Right renal pelvis (tissue), 4 donors: ENCODE data around the gene PCLO. TPM values are rescaled to one million over a fixed set of nuclear protein-coding genes. Genes with fewer than 3 reads are reported as not detected.
"Not testable (repeated sequence)": the region's sequence is repeated elsewhere in the genome, so short reads cannot be mapped to it uniquely, and the experiment has no call there.

ENCODE experiments used
- DNase-seq, 4 donors: peaks; one replicate each; pipeline ENCODE4 v3.0.0-alpha.2; 2013; ENCODE audit warnings: low read depth in 4 of 4, low spot score in 3 of 4, missing footprints in 1 of 4
- polyA plus RNA-seq, 4 donors: library from polyadenylated mRNA; unstranded; fragments of 120-200 nt; gene quantifications; one replicate each; pipeline ENCODE4 v1.2.1, GENCODE V29; 2013; ENCODE audit not compliant: insufficient read length in 4 of 4

Gene PCLO
- polyA plus RNA-seq, 4 donors, result 7.4 to 8.5 (median 7.6) TPM

DNA sequence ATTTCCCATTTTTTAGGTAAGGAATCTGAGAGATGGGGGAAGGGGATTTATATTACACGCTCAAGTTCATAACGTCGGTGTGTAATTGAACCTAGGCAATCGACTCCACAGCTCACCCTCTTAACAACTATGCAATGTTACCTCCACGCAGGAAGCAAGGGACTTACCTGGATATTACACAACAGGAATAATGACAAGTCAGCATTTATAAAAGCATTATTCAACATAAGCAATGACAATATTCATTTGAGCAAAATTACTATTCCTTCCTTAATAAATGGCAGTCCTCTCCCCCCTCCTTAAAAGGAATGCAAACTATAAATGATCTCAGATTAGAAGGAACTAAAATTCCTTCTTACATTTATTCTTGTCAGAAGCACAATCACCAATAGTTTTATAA is 104.0 kb downstream of the PCLO start:
- DNase-seq, result no peak

DNA sequence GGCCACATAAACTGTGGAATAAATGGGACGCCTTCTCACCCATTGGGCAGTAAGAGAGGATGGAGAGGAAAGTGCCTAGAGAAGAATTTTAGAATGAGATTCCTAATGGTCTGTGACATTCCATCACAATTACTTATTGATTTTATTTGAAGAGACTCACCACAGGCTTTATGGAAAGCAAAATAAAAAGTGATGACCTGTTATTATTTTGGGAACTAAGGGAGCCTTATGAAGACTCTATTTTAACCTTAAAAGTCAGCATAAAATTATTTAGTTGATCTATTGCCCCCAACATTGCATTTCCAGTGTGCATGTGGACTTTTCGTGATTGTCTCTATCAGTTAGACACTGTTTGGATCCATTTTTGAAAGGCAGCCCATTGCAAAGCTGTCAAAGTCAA is 107.5 kb downstream of the PCLO start:
- DNase-seq, result no peak

DNA sequence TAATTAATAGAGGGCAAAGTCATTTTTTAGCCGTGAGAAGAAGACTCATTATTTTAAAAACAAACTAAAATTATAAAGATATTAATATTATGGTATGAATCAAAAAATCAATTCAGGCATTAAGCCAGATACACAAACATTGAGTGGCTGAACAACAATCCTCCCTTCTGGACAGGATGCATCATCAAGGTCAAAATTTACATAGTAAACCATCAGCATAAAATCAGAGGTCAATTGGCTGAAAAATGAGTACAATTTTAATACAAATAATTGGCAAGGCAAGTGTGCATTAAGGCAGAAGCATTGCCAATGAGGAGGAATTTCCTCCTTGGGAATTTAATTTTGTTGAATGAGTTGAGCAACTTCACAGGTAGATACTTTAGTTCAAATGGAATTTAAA is 108.2 kb downstream of the PCLO start:
- DNase-seq, result no peak

DNA sequence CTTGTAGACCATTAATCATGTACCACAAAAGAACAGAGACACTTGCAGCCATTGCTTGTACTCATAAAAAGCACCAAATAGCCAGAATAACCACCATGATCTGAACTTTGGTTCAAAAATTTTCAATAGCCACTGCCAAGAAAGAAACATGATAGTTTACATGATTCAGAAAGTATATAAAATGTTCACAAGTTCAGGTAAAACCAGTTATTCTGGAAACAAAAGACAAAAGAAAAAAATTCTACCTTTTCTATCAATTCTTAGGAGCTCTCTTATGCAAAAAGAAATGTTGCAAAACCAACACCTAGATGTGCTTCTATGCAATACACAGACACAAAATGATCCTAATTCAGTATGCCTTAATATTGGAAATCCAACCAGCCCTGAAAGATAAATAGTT is 108.7 kb downstream of the PCLO start:
- DNase-seq, result no peak

DNA sequence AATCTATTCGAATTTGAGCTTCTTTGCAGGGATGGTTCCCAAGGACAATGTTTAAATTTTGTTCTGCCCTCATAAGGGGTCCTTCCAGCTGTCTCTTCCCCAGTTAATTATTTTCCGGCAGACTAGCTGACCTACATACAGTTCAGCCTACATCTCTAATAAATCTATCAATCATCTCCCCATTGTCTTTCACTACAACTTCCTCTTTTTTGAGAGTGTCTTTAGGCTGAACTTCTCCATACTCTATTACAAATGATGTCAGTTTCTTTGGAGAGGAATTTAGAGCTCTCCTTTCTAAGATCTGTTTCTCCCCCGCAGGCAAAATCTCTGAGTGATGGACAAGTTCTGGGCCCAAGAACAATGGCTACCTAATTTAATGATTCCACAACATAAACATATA is 122.2 kb downstream of the PCLO start:
- DNase-seq, result no peak

DNA sequence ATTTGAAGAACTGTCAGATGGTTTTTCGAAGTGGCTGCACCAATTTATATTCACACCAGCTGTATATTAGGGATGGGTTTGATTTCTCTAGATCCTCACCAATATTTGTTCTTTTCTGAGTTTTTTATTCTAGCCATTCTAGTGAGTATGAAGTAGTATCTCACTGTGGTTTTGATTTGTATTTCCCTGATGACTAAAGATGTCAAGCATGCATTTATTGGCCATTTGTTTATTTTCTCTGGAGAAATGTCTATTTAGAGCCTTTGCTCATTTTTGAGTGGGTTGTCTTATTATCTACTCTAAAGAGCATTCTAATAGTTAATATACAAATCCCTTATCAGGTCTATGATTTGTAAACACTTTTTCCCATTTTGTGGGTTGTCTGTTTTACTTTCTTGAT is 123.9 kb downstream of the PCLO start:
- no peak for DNase-seq

DNA sequence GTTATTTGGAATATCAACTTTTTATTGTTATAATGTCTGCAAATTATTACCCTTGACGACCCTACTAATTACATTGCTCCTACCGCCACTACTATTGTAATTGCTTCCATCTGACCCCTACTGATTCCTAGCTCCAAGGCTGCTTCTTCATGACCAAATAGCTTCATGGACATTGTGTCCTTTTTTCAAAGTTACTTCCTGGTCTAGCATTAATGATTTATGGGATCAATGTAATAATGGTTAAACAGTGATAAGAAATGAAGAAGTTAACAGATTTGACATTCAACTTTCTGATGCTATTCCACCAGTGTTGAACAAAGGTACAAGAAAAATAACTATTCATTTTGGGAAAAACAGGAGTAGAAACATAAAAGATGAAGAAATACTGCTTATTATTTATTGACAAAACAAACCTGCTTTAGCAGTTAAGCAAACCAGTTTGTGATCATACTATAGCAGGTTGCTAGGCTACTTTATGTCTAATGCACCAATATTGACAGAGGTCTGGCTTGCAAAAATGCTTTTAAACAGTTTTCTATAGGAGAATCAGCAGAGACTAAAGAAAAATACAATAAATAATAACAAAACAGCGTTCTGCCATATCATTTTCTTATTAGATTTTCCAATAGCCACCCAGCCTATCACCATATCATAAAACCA is 125.8 kb downstream of the PCLO start:
- DNase-seq, result no peak

DNA sequence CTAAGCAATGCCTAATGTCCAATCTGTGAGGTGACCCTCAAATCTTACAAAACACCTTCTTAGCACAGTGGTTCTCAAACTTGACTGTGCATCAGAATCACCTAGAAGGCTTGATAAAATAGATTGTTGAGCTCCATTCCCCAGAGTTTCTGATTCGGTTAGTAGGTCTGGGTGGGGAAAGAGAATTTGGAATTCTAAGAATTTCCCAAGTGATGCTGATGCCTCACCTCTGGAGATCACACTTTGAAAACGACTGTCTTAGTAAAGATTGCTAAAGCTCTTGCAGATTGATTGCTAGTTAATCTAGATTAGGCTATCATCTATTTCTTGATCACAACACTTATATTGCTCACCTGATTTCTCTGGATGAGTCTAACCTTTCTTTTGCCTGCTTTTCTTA is 126.6 kb downstream of the PCLO start:
- no peak for DNase-seq

DNA sequence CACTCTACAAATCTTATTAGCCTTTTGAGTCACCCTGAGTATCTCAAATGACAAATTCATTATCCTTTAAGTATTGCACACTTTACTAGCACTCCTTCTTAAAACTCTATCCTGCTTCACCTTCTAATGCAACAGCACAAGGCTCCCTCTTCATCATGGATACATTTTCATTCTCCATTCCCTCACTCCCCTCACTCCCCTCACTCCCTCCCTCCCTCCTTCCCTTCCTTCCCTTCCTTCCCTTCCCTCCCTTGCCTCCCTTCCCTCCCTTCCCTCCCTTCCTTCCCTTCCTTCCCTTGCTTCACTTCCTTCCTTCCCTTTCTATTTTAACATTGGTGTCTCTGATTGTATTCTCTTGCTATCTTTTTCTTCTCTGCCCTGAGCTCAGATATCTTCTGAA is 130.5 kb downstream of the PCLO start:
- DNase-seq, result no peak

DNA sequence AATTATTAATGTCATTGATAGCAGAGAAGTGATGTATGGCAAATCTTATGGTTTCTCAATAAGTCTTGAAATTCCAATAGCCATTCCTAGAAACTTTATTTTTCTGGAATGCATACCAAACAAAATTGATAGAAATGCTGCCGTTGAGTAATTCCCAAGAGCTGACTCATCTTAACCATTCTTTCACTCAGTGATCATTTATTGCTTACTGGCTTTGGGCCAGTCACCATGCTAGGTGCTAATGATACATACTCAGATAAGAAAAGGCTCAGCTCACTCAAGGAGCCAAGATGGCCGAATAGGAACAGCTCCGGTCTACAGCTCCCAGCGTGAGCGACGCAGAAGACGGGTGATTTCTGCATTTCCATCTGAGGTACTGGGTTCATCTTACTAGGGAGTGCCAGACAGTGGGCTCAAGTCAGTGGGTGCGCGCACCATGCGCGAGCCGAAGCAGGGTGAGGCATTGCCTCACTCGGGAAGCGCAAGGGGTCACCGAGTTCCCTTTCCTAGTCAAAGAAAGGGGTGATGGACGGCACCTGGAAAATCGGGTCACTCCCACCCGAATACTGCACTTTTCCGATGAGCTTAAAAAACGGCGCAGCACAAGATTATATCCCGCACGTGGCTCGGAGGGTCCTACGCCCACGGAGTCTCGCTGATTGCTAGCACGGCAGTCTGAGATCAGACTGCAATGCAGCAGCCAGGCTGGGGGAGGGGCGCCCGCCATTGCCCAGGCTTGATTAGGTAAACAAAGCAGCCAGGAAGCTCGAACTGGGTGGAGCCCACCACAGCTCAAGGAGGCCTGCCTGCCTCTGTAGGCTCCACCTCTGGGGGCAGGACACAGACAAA is 138.6 kb downstream of the PCLO start:
- DNase-seq, result not testable (repeated sequence)

DNA sequence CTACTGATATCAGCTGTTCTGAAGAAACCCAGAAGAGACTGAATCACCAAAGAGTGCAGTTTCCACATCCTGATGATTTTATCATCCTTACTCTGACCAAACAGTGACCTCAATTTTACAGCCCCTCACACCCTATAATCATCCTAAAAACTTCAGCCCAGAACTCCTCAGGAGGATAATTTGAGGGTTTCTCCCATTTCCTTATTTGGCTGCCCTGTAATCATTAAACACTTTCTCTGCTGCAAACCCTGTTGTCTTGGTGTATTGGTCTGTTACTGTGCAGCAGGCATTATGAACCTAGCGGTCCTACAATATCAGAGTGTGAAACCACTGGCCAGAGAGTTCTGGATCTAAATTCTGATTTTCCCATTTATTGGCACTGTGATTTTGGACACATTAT is 141.7 kb downstream of the PCLO start:
- DNase-seq, result no peak

DNA sequence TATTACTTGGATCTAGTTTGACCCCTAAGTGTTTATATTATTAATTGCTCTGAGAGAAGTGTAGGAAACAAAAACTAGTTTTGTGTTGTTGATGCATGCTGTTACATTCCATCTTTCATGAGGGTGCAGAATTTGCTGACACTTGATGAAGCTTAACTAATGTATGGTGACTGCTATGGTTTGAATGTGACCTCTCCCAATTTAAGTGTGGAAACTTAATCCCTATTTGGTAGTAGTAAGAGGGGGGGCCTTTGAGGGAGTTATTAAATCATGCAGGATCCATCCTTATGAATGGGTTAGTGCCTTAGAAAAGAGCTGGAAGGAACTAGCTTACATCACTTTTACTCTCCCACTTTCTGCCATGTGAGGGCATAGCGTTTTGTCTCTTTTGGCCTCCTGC is 142.5 kb downstream of the PCLO start:
- no peak for DNase-seq

DNA sequence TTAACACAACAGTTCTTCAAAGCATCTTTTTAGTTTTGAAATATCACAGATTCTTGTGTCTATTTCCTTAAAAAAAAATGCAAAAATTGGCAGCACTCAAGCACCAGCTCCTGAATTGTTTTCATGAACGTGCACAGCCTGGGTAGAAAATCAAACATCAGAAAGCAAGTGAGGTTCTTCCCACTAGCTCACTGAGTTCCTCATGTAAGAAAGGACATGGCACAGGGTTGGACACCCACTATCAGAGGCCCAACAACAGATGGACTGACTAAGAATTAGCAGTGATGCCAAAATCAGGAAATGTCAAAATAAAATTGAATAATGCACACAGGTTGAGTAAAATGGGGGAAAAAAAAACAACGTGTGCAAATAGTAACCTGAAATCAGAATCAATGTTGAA is 146.8 kb downstream of the PCLO start:
- DNase-seq, result no peak

DNA sequence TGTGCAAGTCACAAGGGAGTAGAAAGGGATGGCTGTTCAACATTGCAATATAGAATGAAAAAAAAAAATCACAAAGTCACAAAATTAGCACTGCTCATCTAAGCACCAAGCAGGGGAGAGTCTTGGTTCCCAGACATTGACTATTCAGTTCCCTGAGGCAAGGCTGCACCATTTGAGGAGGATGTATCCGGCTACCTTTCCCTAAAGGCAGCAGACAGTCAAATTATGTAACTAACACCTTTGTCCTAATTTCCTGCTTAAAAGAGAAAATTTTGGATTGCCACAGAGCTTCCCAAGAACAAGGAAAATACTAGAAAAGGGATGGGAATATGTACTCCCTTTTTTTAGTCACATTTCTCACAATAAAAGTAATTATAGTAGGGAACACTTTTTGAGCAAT is 148.1 kb downstream of the PCLO start:
- no peak for DNase-seq

DNA sequence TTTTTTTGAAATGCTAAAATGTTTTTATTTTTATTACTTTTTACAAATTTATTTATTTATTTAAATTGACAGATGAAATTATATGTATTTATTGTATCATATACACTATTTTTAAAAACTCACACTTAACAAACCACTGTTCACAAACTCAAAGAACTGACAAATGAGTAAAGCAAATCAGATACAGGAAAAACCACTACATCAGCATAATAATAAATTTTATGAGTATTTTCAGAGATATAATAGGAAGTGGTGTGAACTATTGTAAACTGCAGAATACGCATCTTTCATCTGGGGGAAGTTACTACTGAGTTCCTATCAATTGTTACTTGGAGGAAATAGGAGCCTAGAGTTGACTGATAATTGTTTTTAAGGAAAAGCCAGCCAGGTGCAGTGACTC is 150.7 kb downstream of the PCLO start:
- no peak for DNase-seq

DNA sequence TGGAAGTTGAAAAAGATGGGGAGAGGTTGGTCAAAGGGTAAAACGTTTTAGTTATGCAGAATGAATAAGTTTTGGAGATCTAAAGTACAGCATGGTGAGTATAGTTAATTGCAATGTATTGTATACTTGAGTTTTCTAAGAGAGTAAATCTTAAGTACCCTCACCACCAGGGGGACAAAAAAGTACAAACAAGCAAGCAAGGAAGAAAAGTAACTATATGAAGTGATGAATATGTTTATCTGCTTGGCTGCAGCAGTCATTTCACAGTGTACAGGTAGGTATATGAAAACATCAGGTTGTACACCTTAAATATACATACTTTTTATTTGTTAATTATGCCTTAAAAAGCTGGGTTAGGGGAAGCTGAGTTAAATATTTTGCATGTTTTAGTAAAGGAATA is 157.3 kb downstream of the PCLO start:
- DNase-seq, result no peak

DNA sequence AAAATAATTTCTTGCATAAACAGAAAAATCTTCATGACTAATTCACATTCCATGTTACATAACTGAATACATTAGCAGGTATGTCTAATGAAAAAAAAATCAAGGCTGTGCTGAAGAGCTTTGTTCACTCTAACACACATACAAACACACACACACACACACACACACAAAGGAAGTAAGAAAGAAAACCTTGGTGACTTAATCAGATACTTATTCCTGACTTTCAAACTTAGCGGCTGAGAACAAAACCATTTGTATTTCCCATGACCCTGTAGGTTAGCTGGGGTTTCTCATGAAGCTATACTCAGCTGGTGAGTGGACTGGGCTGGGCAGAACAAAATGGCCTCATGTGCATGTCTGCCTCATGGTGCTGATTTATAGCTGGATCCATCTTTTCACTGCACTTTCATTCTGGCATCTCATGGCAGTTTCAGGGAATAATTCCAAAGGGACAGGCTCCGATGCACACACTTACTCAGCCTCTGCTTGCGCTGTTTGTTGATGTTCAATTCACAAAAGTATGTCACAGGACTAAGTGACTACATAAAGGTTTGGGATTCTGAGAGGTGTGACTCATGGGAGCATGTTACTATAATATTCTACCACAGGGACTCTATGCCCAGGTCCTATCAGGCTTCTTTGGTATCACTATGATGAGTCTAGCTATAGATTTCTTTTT is 161.2 kb downstream of the PCLO start:
- DNase-seq, result no peak

DNA sequence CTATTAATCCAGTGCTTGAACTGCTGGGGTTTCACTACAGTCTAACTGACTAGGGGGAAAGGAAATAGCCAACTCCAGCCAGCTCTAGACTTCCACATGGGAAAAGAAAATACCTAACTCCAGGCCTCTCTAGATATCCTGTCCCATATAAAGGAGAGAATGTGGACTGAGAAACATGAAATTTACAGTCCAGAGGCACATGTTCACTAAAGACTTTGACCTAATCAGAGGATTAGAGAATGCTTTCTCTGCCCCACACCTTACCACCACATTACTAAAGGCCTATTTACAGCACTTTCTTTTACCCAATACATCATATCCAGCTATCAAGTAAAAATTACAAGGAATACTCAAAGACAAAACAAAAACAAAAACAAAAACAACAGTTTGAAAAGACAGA is 164.2 kb downstream of the PCLO start:
- no peak for DNase-seq

DNA sequence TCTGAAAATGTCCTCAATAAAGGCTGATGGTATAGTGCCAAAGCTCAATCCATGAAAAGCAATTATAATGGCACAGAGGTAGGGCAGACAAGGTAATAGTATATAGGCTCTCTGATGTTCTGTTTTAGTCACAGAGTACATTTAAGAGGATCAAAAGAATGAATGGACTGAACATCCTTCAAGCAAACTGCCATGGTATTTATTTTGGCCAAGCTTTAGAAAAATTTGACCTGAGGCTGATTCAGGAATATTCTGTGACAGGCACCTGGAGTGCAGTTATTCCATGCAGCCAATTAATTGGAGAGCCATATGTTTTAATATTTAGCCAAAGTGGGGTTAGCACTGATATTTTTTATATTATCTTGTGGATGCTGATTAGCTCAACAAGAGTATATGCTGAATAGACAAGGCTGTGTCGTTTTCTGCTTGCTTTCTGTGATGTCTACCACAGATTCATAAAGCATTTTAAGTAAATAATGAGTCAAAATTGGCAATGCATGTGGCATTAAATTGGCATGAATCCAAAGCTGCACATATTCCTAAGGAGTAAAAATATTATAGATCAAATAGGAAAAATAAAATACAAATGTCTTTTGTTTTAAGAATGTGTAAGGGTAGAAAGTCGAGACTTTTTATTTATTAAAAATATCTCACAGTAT is 177.4 kb downstream of the PCLO start:
- DNase-seq, result no peak

DNA sequence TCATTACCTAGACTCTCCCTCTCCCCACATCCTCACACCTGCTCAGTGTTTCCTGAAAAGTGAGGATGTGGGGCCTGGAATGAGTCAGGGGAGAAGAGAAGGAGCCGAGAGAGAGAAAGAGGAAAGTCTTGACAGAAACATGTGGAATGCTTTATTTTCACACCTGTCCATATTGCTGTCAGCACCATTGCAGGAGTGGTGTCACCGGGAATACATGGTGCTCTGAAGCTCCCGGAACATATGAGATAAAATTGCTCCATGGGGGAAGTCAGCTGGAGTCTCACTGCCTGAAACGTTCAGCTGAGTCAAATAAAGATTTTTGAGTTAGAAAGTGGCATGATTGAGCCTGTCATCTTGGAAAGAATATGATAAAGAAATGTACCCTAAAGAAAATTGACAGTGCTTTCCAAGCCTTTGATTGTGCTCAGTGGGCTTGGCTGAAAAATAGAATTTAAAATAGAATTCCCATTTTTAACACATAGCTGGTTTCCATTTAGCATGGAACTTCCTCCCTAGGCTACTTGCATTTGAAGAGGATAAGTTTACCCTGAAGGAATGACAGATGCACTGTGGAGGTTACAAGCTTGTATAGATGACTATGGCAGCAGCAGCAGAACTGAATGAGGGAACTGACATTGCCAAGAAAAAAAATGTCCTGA is 182.4 kb downstream of the PCLO start:
- DNase-seq, result no peak
